ENCODE measurements around the gene GFPT2. TPM values are rescaled to one million over a fixed set of nuclear protein-coding genes. Genes with fewer than 3 reads are reported as not detected.

Gene GFPT2
- polyA plus RNA-seq, 2 of the 4 experiments (the other 2 are of a cell fraction), result 24.4 to 38.0 TPM

DNA sequence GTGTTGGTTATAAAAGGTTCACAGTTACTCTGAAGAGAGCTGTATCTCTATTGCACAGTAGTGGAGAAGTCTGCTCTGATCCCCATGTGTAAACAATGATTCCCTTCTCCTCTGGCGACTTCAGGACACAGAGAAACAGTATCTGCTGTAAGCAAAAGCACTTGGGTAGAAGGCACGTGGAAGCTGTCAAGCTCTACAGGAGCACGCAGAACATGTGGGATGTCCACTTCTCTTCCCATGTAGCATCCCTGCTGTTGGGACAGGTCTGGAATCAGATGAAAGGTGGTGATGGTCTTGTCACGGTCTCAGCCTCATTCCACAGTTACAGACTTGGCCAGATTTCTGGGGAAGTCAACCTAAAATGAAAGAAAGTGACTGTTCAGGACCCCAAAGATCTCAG, 51.9 kb downstream of the GFPT2 start:
- no peak for FAIRE-seq
- CTCF ChIA-PET, result interaction anchor here (3.2 to 7.3 kb wide), 2 partner anchors 14 to 27 kb away, joined by 18 to 65 read pairs; no protein-coding TSS in a partner anchor
- no peak overlapping the region for H3K27ac ChIP-seq

GRCh38 chr5:180299526-180299925, 53.6 kb downstream of the GFPT2 start:
- Histone ChIP-seq H3K9me3 (no peaks in the 10 kb centered on the region), H3K4me2 (no peak overlapping the region), H3K27ac (no peak overlapping the region), H3K4me1 (no peaks in the 10 kb centered on the region), H3K4me3 (no peak overlapping the region)
- ChIA-PET POLR2A (no interaction called here), CTCF (interaction anchor here (1.0 to 3.2 kb wide), 3 partner anchors 13 to 171 kb away, joined by 3 to 18 read pairs (median 3); no protein-coding TSS in a partner anchor)
- FAIRE-seq (no peak), DNase-seq (ENCODE audit: low read depth in 1 of 2, low spot score in 1 of 2) (no peak), ATAC-seq (no peak)
- WGBS (ENCODE audit: missing lambda C conversion rate), result 47% methylated on average over 3 of the region's 3 CpGs
- TF ChIP-seq EHF (CRISPR knock-in tag; IDR thresholded peaks at IDR 0.05), result no peak
- no peak for TF ChIP-seq FOSB (CRISPR knock-in tag; IDR thresholded peaks at IDR 0.05)
- TF ChIP-seq, protein P1, sequence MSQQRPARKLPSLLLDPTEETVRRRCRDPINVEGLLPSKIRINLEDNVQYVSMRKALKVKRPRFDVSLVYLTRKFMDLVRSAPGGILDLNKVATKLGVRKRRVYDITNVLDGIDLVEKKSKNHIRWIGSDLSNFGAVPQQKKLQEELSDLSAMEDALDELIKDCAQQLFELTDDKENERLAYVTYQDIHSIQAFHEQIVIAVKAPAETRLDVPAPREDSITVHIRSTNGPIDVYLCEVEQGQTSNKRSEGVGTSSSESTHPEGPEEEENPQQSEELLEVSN (IDR thresholded peaks at IDR 0.05; ENCODE audit: borderline replicate concordance, low read depth), result no peak
- no peak for TF ChIP-seq RARB (CRISPR knock-in tag; IDR thresholded peaks at IDR 0.05)
- TF ChIP-seq HES2 (IDR thresholded peaks at IDR 0.05), result no peak
- TF ChIP-seq ZC3H11A (IDR thresholded peaks at IDR 0.05), result no peak
- no peak for TF ChIP-seq SMC3 (IDR thresholded peaks at IDR 0.05)
- TF ChIP-seq CHD2 (IDR thresholded peaks at IDR 0.05; ENCODE audit: low read length, partially characterized antibody), result no peak
- no peak for TF ChIP-seq RNF2 (IDR thresholded peaks at IDR 0.05; ENCODE audit: borderline replicate concordance, low read depth)
- no peak for TF ChIP-seq RAD21 (conservative IDR thresholded peaks at IDR 0.05 in 1 of 2, IDR thresholded peaks at IDR 0.05 in 1 of 2)
- TF ChIP-seq ATOH8 (CRISPR knock-in tag; IDR thresholded peaks at IDR 0.05; ENCODE audit: low read depth), result no peak
- no peak for TF ChIP-seq BHLHE40 (IDR thresholded peaks at IDR 0.05; ENCODE audit: low read depth, low read length)
- no peak for TF ChIP-seq NR3C1 (IDR thresholded peaks at IDR 0.05)
- TF ChIP-seq CHD4 (IDR thresholded peaks at IDR 0.05; ENCODE audit: borderline replicate concordance), result no peak
- TF ChIP-seq SREBF2 (IDR thresholded peaks at IDR 0.05), result no peak
- TF ChIP-seq NFE2L2 (conservative IDR thresholded peaks at IDR 0.05; ENCODE audit: low read length), result no peak

More for the DNA sequence above, 51.9 kb downstream of the GFPT2 start:
- WGBS (ENCODE audit: missing lambda C conversion rate), result 78% methylated on average over 4 of the region's 4 CpGs
- ATAC-seq (no peak), DNase-seq (ENCODE audit: low read depth in 1 of 2, low spot score in 1 of 2) (no peak)
- no peaks in the 10 kb centered on the region for H3K4me1 ChIP-seq
- no peak overlapping the region for H3K4me3 ChIP-seq
- no peaks in the 10 kb centered on the region for H3K9me3 ChIP-seq
- no peak overlapping the region for H3K4me2 ChIP-seq
- TF ChIP-seq, protein P2, sequence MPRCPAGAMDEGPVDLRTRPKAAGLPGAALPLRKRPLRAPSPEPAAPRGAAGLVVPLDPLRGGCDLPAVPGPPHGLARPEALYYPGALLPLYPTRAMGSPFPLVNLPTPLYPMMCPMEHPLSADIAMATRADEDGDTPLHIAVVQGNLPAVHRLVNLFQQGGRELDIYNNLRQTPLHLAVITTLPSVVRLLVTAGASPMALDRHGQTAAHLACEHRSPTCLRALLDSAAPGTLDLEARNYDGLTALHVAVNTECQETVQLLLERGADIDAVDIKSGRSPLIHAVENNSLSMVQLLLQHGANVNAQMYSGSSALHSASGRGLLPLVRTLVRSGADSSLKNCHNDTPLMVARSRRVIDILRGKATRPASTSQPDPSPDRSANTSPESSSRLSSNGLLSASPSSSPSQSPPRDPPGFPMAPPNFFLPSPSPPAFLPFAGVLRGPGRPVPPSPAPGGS (IDR thresholded peaks at IDR 0.05), result no peak
- TF ChIP-seq, protein P1 (IDR thresholded peaks at IDR 0.05; ENCODE audit: borderline replicate concordance, low read depth), result no peak
- TF ChIP-seq HOXA7 (CRISPR knock-in tag; IDR thresholded peaks at IDR 0.05) (no peak), RCOR1 (IDR thresholded peaks at IDR 0.05; ENCODE audit: low read depth, low read length) (no peak), CEBPB (IDR thresholded peaks at IDR 0.05) (no peak), POLR2AphosphoS2 (conservative IDR thresholded peaks at IDR 0.05; ENCODE audit: low read length) (no peak), POLR2A (IDR thresholded peaks at IDR 0.05; ENCODE audit: low read length) (no peak), ELK1 (IDR thresholded peaks at IDR 0.05; ENCODE audit: low read depth, low read length) (no peak), TP53 (CRISPR knock-in tag; IDR thresholded peaks at IDR 0.05) (no peak), RAD21 (conservative IDR thresholded peaks at IDR 0.05 in 1 of 2, IDR thresholded peaks at IDR 0.05 in 1 of 2) (no peak), ZC3H11A (IDR thresholded peaks at IDR 0.05) (no peak), CBX8 (IDR thresholded peaks at IDR 0.05) (no peak)
- TF ChIP-seq, protein P3, sequence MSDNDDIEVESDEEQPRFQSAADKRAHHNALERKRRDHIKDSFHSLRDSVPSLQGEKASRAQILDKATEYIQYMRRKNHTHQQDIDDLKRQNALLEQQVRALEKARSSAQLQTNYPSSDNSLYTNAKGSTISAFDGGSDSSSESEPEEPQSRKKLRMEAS (IDR thresholded peaks at IDR 0.05), result no peak
- TF ChIP-seq, protein P4, sequence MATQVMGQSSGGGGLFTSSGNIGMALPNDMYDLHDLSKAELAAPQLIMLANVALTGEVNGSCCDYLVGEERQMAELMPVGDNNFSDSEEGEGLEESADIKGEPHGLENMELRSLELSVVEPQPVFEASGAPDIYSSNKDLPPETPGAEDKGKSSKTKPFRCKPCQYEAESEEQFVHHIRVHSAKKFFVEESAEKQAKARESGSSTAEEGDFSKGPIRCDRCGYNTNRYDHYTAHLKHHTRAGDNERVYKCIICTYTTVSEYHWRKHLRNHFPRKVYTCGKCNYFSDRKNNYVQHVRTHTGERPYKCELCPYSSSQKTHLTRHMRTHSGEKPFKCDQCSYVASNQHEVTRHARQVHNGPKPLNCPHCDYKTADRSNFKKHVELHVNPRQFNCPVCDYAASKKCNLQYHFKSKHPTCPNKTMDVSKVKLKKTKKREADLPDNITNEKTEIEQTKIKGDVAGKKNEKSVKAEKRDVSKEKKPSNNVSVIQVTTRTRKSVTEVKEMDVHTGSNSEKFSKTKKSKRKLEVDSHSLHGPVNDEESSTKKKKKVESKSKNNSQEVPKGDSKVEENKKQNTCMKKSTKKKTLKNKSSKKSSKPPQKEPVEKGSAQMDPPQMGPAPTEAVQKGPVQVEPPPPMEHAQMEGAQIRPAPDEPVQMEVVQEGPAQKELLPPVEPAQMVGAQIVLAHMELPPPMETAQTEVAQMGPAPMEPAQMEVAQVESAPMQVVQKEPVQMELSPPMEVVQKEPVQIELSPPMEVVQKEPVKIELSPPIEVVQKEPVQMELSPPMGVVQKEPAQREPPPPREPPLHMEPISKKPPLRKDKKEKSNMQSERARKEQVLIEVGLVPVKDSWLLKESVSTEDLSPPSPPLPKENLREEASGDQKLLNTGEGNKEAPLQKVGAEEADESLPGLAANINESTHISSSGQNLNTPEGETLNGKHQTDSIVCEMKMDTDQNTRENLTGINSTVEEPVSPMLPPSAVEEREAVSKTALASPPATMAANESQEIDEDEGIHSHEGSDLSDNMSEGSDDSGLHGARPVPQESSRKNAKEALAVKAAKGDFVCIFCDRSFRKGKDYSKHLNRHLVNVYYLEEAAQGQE (IDR thresholded peaks at IDR 0.05), result no peak
- POLR2A ChIA-PET, result no interaction called here
